Astrocyte of the cerebellum (primary cell): ENCODE measurements around the gene PIP5K1B.

Experiments
- DNase-seq: peaks from one replicate; pipeline ENCODE4 v3.0.0-alpha.2; 2011; ENCODE audit warnings: low read depth
- H3K4me3 ChIP-seq: 2 replicates; pipeline ENCODE4 v1.5.1; 2011; ENCODE audit warnings: mild to moderate bottlenecking, low read depth, low read length, moderate library complexity
- in situ Hi-C: cut with HindIII; loops from 2 replicates; pipeline ENCODE4 v1.10.0; 2017; ENCODE audit warnings: low sequenced_read_pairs
- TF ChIP-seq, protein P1 (sequence below): IDR thresholded peaks from 2 replicates; pipeline ENCODE4 v1.5.1; 2012; ENCODE audit warnings: low read length, low read depth, moderate library complexity, mild to moderate bottlenecking; ENCODE audit errors: missing control alignments

PIP5K1B gene

GRCh38 chr9:68950188-68950587 lies 245.1 kb downstream of the PIP5K1B start:
- DNase-seq = no peak
- TF ChIP-seq, protein P1, sequence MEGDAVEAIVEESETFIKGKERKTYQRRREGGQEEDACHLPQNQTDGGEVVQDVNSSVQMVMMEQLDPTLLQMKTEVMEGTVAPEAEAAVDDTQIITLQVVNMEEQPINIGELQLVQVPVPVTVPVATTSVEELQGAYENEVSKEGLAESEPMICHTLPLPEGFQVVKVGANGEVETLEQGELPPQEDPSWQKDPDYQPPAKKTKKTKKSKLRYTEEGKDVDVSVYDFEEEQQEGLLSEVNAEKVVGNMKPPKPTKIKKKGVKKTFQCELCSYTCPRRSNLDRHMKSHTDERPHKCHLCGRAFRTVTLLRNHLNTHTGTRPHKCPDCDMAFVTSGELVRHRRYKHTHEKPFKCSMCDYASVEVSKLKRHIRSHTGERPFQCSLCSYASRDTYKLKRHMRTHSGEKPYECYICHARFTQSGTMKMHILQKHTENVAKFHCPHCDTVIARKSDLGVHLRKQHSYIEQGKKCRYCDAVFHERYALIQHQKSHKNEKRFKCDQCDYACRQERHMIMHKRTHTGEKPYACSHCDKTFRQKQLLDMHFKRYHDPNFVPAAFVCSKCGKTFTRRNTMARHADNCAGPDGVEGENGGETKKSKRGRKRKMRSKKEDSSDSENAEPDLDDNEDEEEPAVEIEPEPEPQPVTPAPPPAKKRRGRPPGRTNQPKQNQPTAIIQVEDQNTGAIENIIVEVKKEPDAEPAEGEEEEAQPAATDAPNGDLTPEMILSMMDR = no peak
- in situ Hi-C loops = no loop called here
- no peak overlapping the region for H3K4me3 ChIP-seq

DNA sequence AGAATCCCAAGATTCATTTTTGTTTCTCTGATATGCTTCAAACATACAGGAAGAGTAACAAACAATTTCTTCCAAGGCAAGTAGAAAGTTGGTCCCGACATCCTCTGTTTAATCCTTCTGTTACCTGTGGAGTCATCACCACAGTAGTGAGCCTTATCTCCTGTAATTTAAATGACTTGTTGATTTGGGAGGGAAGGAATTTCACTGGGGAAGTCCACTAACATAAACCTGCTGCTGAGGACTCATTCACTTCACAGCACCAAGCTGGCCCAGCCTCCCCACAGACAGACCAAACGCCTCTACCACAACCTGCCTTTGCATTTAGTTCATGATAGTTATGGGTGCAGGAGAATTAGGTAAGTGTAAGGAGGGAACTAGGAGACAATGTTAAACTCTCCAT lies 245.6 kb downstream of the PIP5K1B start:
- DNase-seq = no peak
- in situ Hi-C loops = no loop called here
- TF ChIP-seq, protein P1 = no peak
- H3K4me3 ChIP-seq = no peak overlapping the region

GRCh38 chr9:68951879-68952659 lies 247.0 kb downstream of the PIP5K1B start:
- no peak overlapping the region for H3K4me3 ChIP-seq
- TF ChIP-seq, protein P1 = no peak
- no peak for DNase-seq
- in situ Hi-C loops = no loop called here

GRCh38 chr9:68953771-68954170 lies 248.7 kb downstream of the PIP5K1B start:
- no peak for DNase-seq
- TF ChIP-seq, protein P1 = no peak
- in situ Hi-C loops = no loop called here
- H3K4me3 ChIP-seq = no peak overlapping the region

GRCh38 chr9:68955330-68955729 lies 250.3 kb downstream of the PIP5K1B start:
- no peak overlapping the region for H3K4me3 ChIP-seq
- TF ChIP-seq, protein P1 = no peak
- DNase-seq = no peak
- in situ Hi-C loops = no loop called here

DNA sequence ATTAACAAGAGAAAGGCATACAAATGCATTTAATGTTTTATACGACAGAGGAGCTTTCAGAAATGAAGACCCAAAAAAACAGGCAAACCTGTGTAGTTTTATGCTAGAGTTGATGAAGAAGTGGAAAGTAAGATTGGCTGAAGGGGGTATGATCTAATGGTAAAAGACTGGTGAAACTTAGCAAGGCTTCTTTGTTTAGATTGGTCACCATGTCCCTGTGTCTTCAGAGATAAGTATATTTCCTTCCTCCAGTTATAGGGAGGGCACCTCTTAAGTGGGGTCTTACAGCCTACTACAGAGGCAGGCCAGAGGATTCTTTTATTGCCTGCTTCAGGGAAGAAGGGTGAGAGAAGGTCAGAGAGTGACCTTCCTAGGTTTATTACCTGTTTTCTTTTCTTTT lies 252.4 kb downstream of the PIP5K1B start:
- H3K4me3 ChIP-seq = no peak overlapping the region
- TF ChIP-seq, protein P1 = no peak
- DNase-seq = no peak
- in situ Hi-C loops = no loop called here
